K562 (cell line): ENCODE results near the gene FLAD1. TPM values are rescaled to one million over a fixed set of nuclear protein-coding genes. Genes with fewer than 3 reads are reported as not detected.

Experiments used
- ATAC-seq: fragments of 200-7000 bp; cut with Tn5 transposase; 3 replicates; pipeline ENCODE4 v1.9.1; 2020; ENCODE audit warnings: moderate library complexity
- BruUV-seq: library from RNA; stranded (reverse); fragments of 400-500 nt; replicated peaks from 2 replicates; lab custom pipeline; 2021; lab: Mats Ljungman, UMichigan
- CTCF ChIA-PET: fragments of 300-600 bp; formaldehyde crosslinking; extraction: SDS; loops from one replicate; lab custom pipeline; 2021; ENCODE audit warnings: low intra/inter-chr PET ratio; lab: Yijun Ruan, JAX
- POLR2A ChIA-PET: fragments of 300-600, 350-650 bp; sonication (Branson Sonifier 250); formaldehyde crosslinking; extraction: SDS; loops from one replicate; lab custom pipeline; 2021; ENCODE audit warnings: antibody characterized with exemption, inconsistent platforms; lab: Yijun Ruan, JAX
- DNase-seq, 4 experiments: peaks; one replicate each; pipeline versions ENCODE4 v3.0.0 to v3.0.0-alpha.2; 2011 to 2018; ENCODE audit warnings: low spot score in 3 of 4, mixed read lengths in 3 of 4; ENCODE audit errors: extremely low read depth in 1 of 4
- FAIRE-seq: peaks from 2 replicates; lab custom pipeline; 2011; peaks lifted over from hg19 to GRCh38; lab: Jason Lieb, UNC
- H2AFZ ChIP-seq: 2 replicates; pipeline ENCODE4 v1.6.0; 2011; ENCODE audit warnings: low read depth, low read length, control low read depth, inconsistent platforms
- H3K27ac ChIP-seq: fragments of 200-600 bp; 3 replicates; pipeline ENCODE4 v1.8.0; 2011; ENCODE audit warnings: low read depth, mild to moderate bottlenecking, control low read depth, inconsistent platforms, low read length, moderate library complexity, mixed read lengths; ENCODE audit errors: extremely low read depth
- H3K27me3 ChIP-seq, 2 experiments: fragments of 300-600 bp in 1 of 2; 2 replicates in 1 of 2; 3 replicates in 1 of 2; pipeline versions ENCODE4 v1.6.0 to v1.8.0; 2011; ENCODE audit warnings: inconsistent platforms in 2 of 2, low read length in 2 of 2, mild to moderate bottlenecking in 1 of 2, mixed read lengths in 1 of 2, moderate library complexity in 1 of 2; ENCODE audit not compliant: control insufficient read depth in 2 of 2, insufficient read depth in 2 of 2
- H3K36me3 ChIP-seq: fragments of 300-600 bp; 3 replicates; pipeline ENCODE4 v1.8.0; 2011; ENCODE audit warnings: mild to moderate bottlenecking, low read length, inconsistent platforms; ENCODE audit not compliant: control insufficient read depth, insufficient read depth
- H3K4me1 ChIP-seq, 2 experiments: fragments of 200-600 bp in 1 of 2; replicated peaks in 1 of 2; 2 replicates in 1 of 2; 3 replicates in 1 of 2; pipeline versions ENCODE4 v1.5.1 to v1.8.0; 2011; ENCODE audit warnings: inconsistent platforms in 2 of 2, low read length in 2 of 2, mild to moderate bottlenecking in 1 of 2, mixed read lengths in 1 of 2, moderate library complexity in 1 of 2; ENCODE audit not compliant: control insufficient read depth in 2 of 2, insufficient read depth in 2 of 2
- H3K4me2 ChIP-seq: 2 replicates; pipeline ENCODE4 v1.6.1; 2011; ENCODE audit warnings: low read length, control low read depth, inconsistent platforms, mixed read lengths; ENCODE audit not compliant: insufficient read depth
- H3K4me3 ChIP-seq: fragments of 200-600 bp; sonication (generic), shearing (Covaris generic); 2 replicates; pipeline ENCODE4 v1.5.1; 2016; ENCODE audit warnings: control low read depth, inconsistent platforms
- H3K79me2 ChIP-seq: fragments of 200-600 bp; 3 replicates; pipeline ENCODE4 v1.8.0; 2011; ENCODE audit warnings: low read length, inconsistent platforms; ENCODE audit not compliant: control insufficient read depth, insufficient read depth
- H3K9ac ChIP-seq, 2 experiments: 2 replicates each; pipeline versions ENCODE4 v1.6.0 to v1.6.1; 2011; ENCODE audit warnings: low read depth in 2 of 2, low read length in 2 of 2, control low read depth in 1 of 2, inconsistent platforms in 1 of 2, mild to moderate bottlenecking in 1 of 2, mixed read lengths in 1 of 2; ENCODE audit not compliant: insufficient read depth in 1 of 2
- H3K9me1 ChIP-seq: one replicate; pipeline ENCODE4 v1.6.0; 2011; ENCODE audit warnings: inconsistent platforms, mild to moderate bottlenecking, low read length, moderate library complexity; ENCODE audit not compliant: control insufficient read depth, insufficient read depth
- H3K9me3 ChIP-seq: replicated peaks from 2 replicates; pipeline ENCODE4 v1.5.1; 2011; ENCODE audit warnings: low read depth, low read length, inconsistent platforms; ENCODE audit not compliant: control insufficient read depth, insufficient read depth
- H4K20me1 ChIP-seq: replicated peaks from 2 replicates; pipeline ENCODE4 v1.6.1; 2011; ENCODE audit warnings: low read length, inconsistent platforms, mixed read lengths; ENCODE audit not compliant: control insufficient read depth, insufficient read depth
- ELF4 ChIP-seq: fragments of 450-650 bp; formaldehyde crosslinking; IDR thresholded peaks from 2 replicates; pipeline ENCODE4 v1.4.0; 2022; ENCODE audit warnings: missing genetic modification characterization
- GTF2E2 ChIP-seq: fragments of 200-800 bp; sonication (Bioruptor generic); IDR thresholded peaks from 2 replicates; pipeline ENCODE4 v1.6.1; 2016; ENCODE audit warnings: missing genetic modification characterization, missing compliant biosample characterization
- HMG20A ChIP-seq: fragments of 450-650 bp; formaldehyde crosslinking; conservative IDR thresholded peaks from 2 replicates; pipeline ENCODE4 v1.4.0; 2020; ENCODE audit warnings: mild to moderate bottlenecking, mixed read lengths
- L3MBTL2 ChIP-seq: fragments of 450-650 bp; IDR thresholded peaks from 2 replicates; pipeline ENCODE4 v1.6.1; 2016; ENCODE audit warnings: mild to moderate bottlenecking, moderate library complexity
- MBD2 ChIP-seq: sonication (generic); IDR thresholded peaks from 2 replicates; pipeline ENCODE4 v1.6.1; 2016; ENCODE audit warnings: low read depth, borderline replicate concordance
- NCOA4 ChIP-seq: fragments of 450-650 bp; IDR thresholded peaks from 2 replicates; pipeline ENCODE4 v1.6.1; 2018; ENCODE audit warnings: mild to moderate bottlenecking; ENCODE audit not compliant: partially characterized antibody
- PCBP1 ChIP-seq: fragments of 200-400 bp; formaldehyde crosslinking; IDR thresholded peaks from 2 replicates; pipeline ENCODE4 v1.6.1; 2018; ENCODE audit warnings: mild to moderate bottlenecking, low read depth, low read length; ENCODE audit not compliant: poor library complexity, severe bottlenecking
- RCOR1 ChIP-seq, 2 experiments: IDR thresholded peaks; 2 replicates each; pipeline ENCODE4 v1.6.1; 2012; ENCODE audit warnings: low read depth in 2 of 2, low read length in 2 of 2, borderline replicate concordance in 1 of 2, improper control_type of control experiment in 1 of 2
- SMARCA5 ChIP-seq: fragments of 450-650 bp; IDR thresholded peaks from 2 replicates; pipeline ENCODE4 v1.6.1; 2016
- ZNF133 ChIP-seq: fragments of 250-450 bp; sonication (Bioruptor Pico); IDR thresholded peaks from 2 replicates; pipeline ENCODE4 v1.4.0; 2020; ENCODE audit warnings: mild to moderate bottlenecking
- ZNF217 ChIP-seq: sonication (generic); formaldehyde crosslinking; IDR thresholded peaks from 2 replicates; pipeline ENCODE4 v1.8.0; 2022; ENCODE audit warnings: mild to moderate bottlenecking, missing genetic modification reagents
- ZNF384 ChIP-seq: IDR thresholded peaks from 2 replicates; pipeline ENCODE4 v1.6.1; 2012; ENCODE audit warnings: low read depth, low read length, improper control_type of control experiment
- ZZZ3 ChIP-seq: fragments of 450-650 bp; IDR thresholded peaks from 2 replicates; pipeline ENCODE4 v1.6.1; 2016; ENCODE audit warnings: antibody characterized with exemption, mild to moderate bottlenecking, moderate library complexity
- WGBS: fragments of 100-300 bp; shearing (Covaris generic); methylation state at CpG from one replicate; pipeline ENCODE4 v1.1.6; 2016; ENCODE audit warnings: low coverage, mixed read lengths; ENCODE audit not compliant: insufficient coverage; ENCODE audit errors: missing lambda C conversion rate; 5-methylcytosine and 5-hydroxymethylcytosine counted together
- in situ Hi-C: fragments of 300-500 bp; cut with MboI; formaldehyde crosslinking; loops from 4 replicates; pipeline ENCODE4 v1.15.0; 2018; ENCODE audit warnings: inconsistent platforms, mixed read lengths
- intact Hi-C: fragments of 100-400 bp; cut with micrococcal nuclease; formaldehyde crosslinking; loops from 2 replicates; pipeline ENCODE4 v1.14.2; 2022
- polyA plus RNA-seq, 8 experiments: library from polyadenylated mRNA; depleted of rRNA in 4 of 8; stranded (reverse) in 5 of 8; unstranded in 3 of 8; fragments of >200 nt; fragmentation: Nextera tagmentation in 2 of 8; fragmentation: Illumina TruSeq in 1 of 8; extraction: Ambion mirVana in 2 of 8; extraction: Trizol in 1 of 8; gene quantifications; 2 replicates each; pipeline versions ENCODE4 v1.2.1 to v1.2.3, GENCODE V29; 2011 to 2014; ENCODE audit warnings: inconsistent platforms in 1 of 8, missing spikeins in 1 of 8
- total RNA-seq, 7 experiments: library from RNA; depleted of rRNA in 6 of 7; stranded (reverse); fragments of >200 nt in 6 of 7; fragmentation: Illumina TruSeq in 2 of 7; extraction: Trizol in 2 of 7; gene quantifications; 2 replicates each; pipeline versions ENCODE4 v1.2.1 to v1.2.3, GENCODE V29; 2011 to 2021; ENCODE audit warnings: low replicate concordance in 1 of 7
- TF ChIP-seq, protein P1 (sequence below): IDR thresholded peaks from 2 replicates; pipeline ENCODE4 v1.6.1; 2016; ENCODE audit warnings: missing genetic modification characterization, missing compliant biosample characterization
- TF ChIP-seq, protein P2 (sequence below): fragments of 450-650 bp; formaldehyde crosslinking; IDR thresholded peaks from 2 replicates; pipeline ENCODE4 v1.4.0; 2020; ENCODE audit warnings: mild to moderate bottlenecking, moderate library complexity
- TF ChIP-seq, protein P3 (sequence below): fragments of 250-450 bp; sonication (Bioruptor Pico); IDR thresholded peaks from 2 replicates; pipeline ENCODE4 v1.8.0; 2022; ENCODE audit warnings: moderate library complexity, mild to moderate bottlenecking, inconsistent platforms
- TF ChIP-seq, protein P4 (sequence below): sonication (generic); formaldehyde crosslinking; IDR thresholded peaks from 2 replicates; pipeline ENCODE4 v1.8.1; 2023; ENCODE audit warnings: mild to moderate bottlenecking, missing genetic modification reagents

The FLAD1 gene
- total and polyA plus RNA-seq, 9 of the 15 experiments (the other 6 are each of a cell fraction or from before 2014, with no cell fraction given), result 24.9 to 85.8 (median 67.0) TPM

DNA sequence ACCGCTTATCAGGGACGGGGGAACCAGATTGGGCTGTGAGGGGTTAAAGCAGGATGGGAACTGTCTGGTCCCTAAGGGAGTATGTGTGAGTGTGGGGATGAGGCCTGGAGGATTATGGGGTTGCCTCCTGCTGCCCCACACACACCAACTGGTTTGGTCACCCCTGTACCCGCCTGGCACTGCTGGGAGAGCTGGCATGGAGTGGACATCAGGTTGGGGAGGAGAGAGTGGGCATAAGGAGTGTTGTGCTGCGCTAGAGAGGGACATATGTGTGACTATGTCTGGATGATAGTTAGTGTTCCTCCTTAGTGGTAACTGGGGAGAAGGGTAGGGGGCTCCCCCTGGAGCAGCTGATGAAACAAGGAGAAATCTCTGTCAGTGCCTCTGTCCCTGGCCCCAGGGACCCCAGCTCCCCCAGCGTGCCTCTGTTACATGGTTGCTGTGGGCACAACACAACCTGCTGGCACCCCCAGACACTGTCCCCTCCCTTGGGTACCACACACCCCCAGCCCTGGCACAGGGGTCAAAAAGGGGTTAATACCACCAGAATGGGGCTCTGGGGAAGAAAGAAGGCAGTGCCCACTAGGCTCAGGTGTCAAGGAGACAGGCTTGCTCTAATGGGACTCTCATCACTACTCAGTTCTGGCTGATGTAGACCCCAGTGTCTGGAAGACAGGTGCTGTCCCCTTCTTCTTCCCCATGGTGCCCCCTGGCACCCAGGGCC, 21.4 kb downstream of the FLAD1 start:
- BruUV-seq, result TSS peak; percentile 38
- no peak for DNase-seq
- 10% methylated on average over 5 of the region's 5 CpGs for WGBS
- FAIRE-seq, result peak; percentile 65
- H3K36me3 ChIP-seq, result peaks cover 39% of the 10 kb centered on the region; the same call in 2 of the 3 replicates
- H3K9me3 ChIP-seq, result no peaks in the 10 kb centered on the region
- H2AFZ ChIP-seq, result peak overlapping the region; percentile 1; the same call in 1 of the 2 replicates
- ChIA-PET POLR2A (interaction anchor here (0.7 to 1.5 kb wide), 8 partner anchors 8 to 138 kb away, joined by 3 to 8 read pairs (median 3); no protein-coding TSS in a partner anchor), CTCF (interaction anchor here (0.9 kb wide), 1 partner anchor 75 kb away, joined by 3 read pairs; no protein-coding TSS in a partner anchor)
- H3K79me2 ChIP-seq, result peaks cover 77% of the 10 kb centered on the region
- H3K4me2 ChIP-seq, result peak overlapping the region; percentile 99
- H3K27me3 ChIP-seq, result no peaks in the 10 kb centered on the region
- H3K4me3 ChIP-seq, result peak overlapping the region; percentile 97
- peak overlapping the region; percentile 99 for H3K27ac ChIP-seq
- H3K9ac ChIP-seq, result peak overlapping the region; percentile 99
- peaks cover 3% of the 10 kb centered on the region; the same call in 1 of the 2 replicates for H4K20me1 ChIP-seq
- peaks cover 56 to 78% of the 10 kb centered on the region in 2 experiments for H3K4me1 ChIP-seq
- in situ Hi-C loops (no loop called here), intact Hi-C loops (loop anchor here (5.0 kb wide), 3 partner anchors 43 to 447 kb away; partner anchors contain the start of genes EFNA3 and UBE2Q1)
- ATAC-seq, result no peak
- H3K9me1 ChIP-seq, result no peaks in the 10 kb centered on the region
- TF ChIP-seq, protein P1, sequence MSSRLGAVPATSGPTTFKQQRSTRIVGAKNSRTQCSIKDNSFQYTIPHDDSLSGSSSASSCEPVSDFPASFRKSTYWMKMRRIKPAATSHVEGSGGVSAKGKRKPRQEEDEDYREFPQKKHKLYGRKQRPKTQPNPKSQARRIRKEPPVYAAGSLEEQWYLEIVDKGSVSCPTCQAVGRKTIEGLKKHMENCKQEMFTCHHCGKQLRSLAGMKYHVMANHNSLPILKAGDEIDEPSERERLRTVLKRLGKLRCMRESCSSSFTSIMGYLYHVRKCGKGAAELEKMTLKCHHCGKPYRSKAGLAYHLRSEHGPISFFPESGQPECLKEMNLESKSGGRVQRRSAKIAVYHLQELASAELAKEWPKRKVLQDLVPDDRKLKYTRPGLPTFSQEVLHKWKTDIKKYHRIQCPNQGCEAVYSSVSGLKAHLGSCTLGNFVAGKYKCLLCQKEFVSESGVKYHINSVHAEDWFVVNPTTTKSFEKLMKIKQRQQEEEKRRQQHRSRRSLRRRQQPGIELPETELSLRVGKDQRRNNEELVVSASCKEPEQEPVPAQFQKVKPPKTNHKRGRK (tag), result no peak
- no peak for TF ChIP-seq L3MBTL2
- no peak for TF ChIP-seq ZZZ3
- TF ChIP-seq SMARCA5, result peak; percentile 48; the same call in 1 of the 2 replicates
- TF ChIP-seq, protein P2, sequence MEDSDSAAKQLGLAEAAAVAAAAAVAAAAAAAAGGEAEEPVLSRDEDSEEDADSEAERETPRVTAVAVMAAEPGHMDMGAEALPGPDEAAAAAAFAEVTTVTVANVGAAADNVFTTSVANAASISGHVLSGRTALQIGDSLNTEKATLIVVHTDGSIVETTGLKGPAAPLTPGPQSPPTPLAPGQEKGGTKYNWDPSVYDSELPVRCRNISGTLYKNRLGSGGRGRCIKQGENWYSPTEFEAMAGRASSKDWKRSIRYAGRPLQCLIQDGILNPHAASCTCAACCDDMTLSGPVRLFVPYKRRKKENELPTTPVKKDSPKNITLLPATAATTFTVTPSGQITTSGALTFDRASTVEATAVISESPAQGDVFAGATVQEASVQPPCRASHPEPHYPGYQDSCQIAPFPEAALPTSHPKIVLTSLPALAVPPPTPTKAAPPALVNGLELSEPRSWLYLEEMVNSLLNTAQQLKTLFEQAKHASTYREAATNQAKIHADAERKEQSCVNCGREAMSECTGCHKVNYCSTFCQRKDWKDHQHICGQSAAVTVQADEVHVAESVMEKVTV (CRISPR knock-in tag), result no peak
- no peak for TF ChIP-seq ZNF133
- TF ChIP-seq NCOA4, result no peak
- TF ChIP-seq ELF4, result 0 out of 2 replicates have a peak, but pooled peaks have one; percentile 20
- TF ChIP-seq ZNF384, result no peak
- TF ChIP-seq RCOR1 (IDR thresholded peaks at IDR 0.05; ENCODE audit: borderline replicate concordance in 1 of 2, low read depth in 2 of 2, low read length in 2 of 2), result peak in 1 of 2 experiments; percentile 40; a peak in 1 of 4 replicates
- TF ChIP-seq PCBP1, result no peak
- no peak for TF ChIP-seq GTF2E2
- TF ChIP-seq, protein P3, sequence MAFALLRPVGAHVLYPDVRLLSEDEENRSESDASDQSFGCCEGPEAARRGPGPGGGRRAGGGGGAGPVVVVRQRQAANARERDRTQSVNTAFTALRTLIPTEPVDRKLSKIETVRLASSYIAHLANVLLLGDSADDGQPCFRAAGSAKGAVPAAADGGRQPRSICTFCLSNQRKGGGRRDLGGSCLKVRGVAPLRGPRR (CRISPR knock-in tag), result no peak
- TF ChIP-seq MBD2, result no peak
- TF ChIP-seq HMG20A, result no peak
- TF ChIP-seq, protein P4, sequence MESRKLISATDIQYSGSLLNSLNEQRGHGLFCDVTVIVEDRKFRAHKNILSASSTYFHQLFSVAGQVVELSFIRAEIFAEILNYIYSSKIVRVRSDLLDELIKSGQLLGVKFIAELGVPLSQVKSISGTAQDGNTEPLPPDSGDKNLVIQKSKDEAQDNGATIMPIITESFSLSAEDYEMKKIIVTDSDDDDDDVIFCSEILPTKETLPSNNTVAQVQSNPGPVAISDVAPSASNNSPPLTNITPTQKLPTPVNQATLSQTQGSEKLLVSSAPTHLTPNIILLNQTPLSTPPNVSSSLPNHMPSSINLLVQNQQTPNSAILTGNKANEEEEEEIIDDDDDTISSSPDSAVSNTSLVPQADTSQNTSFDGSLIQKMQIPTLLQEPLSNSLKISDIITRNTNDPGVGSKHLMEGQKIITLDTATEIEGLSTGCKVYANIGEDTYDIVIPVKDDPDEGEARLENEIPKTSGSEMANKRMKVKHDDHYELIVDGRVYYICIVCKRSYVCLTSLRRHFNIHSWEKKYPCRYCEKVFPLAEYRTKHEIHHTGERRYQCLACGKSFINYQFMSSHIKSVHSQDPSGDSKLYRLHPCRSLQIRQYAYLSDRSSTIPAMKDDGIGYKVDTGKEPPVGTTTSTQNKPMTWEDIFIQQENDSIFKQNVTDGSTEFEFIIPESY (CRISPR knock-in tag), result no peak
- no peak for TF ChIP-seq ZNF217
